Measurements from ENCODE around the gene RNF157.

Gene RNF157

GRCh38 chr17:76267051-76267576 is 26.8 kb upstream of the RNF157 start:
- H3K4me3 ChIP-seq: peak overlapping the region; percentile 84 to 97 (median 94)

GRCh38 chr17:76266244-76266938 is 26.1 kb upstream of the RNF157 start:
- peak overlapping the region; percentile 95 to 100 (median 99) for H3K9ac ChIP-seq

More at GRCh38 chr17:76267051-76267576, 26.8 kb upstream of the RNF157 start:
- H3K9me3 ChIP-seq (replicated peaks in 1 of 11): no peaks in the 10 kb centered on the region
- no peak for TF ChIP-seq Cebpa-rat (IDR thresholded peaks at IDR 0.05)
- peak overlapping the region; percentile 88 to 99 (median 98) for H3K27ac ChIP-seq
- H3K27me3 ChIP-seq: no peaks in the 10 kb centered on the region
- peaks cover 74 to 81% (median 78%) of the 10 kb centered on the region in 10 experiments for H3K4me1 ChIP-seq
- peaks cover 21 to 48% (median 36%) of the 10 kb centered on the region in 11 experiments; a peak in 21 of 22 replicates for H3K36me3 ChIP-seq
- H3K4me2 ChIP-seq: peak overlapping the region; percentile 91 to 100 (median 98)
- peaks cover 0 to 33% (median 11%) of the 10 kb centered on the region in 11 experiments; a peak in 12 of 22 replicates for H4K20me1 ChIP-seq
- peak overlapping the region; percentile 95 to 100 (median 99) for H3K9ac ChIP-seq

GRCh38 chr17:76265624-76266243 is 25.4 kb upstream of the RNF157 start:
- H3K4me1 ChIP-seq: peaks cover 74 to 81% (median 78%) of the 10 kb centered on the region in 10 experiments
- H3K27me3 ChIP-seq: no peaks in the 10 kb centered on the region
- peak overlapping the region; percentile 84 to 97 (median 94) for H3K4me3 ChIP-seq
- H3K36me3 ChIP-seq: peaks cover 15 to 39% (median 33%) of the 10 kb centered on the region in 11 experiments; a peak in 21 of 22 replicates
- no peaks in the 10 kb centered on the region for H3K9me3 ChIP-seq (replicated peaks in 1 of 11)
- H4K20me1 ChIP-seq: peaks cover 0 to 27% (median 11%) of the 10 kb centered on the region in 11 experiments; a peak in 12 of 22 replicates
- peak overlapping the region; percentile 95 to 100 (median 99) for H3K9ac ChIP-seq
- peak overlapping the region; percentile 88 to 99 (median 98) for H3K27ac ChIP-seq
- TF ChIP-seq Cebpa-rat (IDR thresholded peaks at IDR 0.05): no peak
- H3K4me2 ChIP-seq: peak overlapping the region; percentile 8 to 100 (median 98); a peak in 17 of 22 replicates

More at GRCh38 chr17:76266244-76266938, 26.1 kb upstream of the RNF157 start:
- Histone ChIP-seq H4K20me1 (peaks cover 0 to 32% (median 11%) of the 10 kb centered on the region in 11 experiments; a peak in 12 of 22 replicates), H3K4me3 (peak overlapping the region; percentile 84 to 97 (median 94)), H3K27ac (peak overlapping the region; percentile 88 to 99 (median 98)), H3K9me3 (replicated peaks in 1 of 11) (no peaks in the 10 kb centered on the region), H3K4me1 (peaks cover 74 to 81% (median 78%) of the 10 kb centered on the region in 10 experiments), H3K36me3 (peaks cover 21 to 45% (median 36%) of the 10 kb centered on the region in 11 experiments; a peak in 21 of 22 replicates), H3K4me2 (peak overlapping the region; percentile 91 to 100 (median 98)), H3K27me3 (no peaks in the 10 kb centered on the region)
- no peak for TF ChIP-seq Cebpa-rat (IDR thresholded peaks at IDR 0.05)

GRCh38 chr17:76264755-76265623 is 24.7 kb upstream of the RNF157 start, which contains the start of gene UBALD2:
UBALD2 (plus strand) TSS chr17:76265348; CDS start chr17:76265506, 158 bp downstream.
- H3K36me3 ChIP-seq: peaks cover 12 to 35% (median 28%) of the 10 kb centered on the region in 11 experiments; a peak in 21 of 22 replicates
- H3K4me2 ChIP-seq: peak within 1 kb of the TSS; percentile 91 to 100 (median 98)
- H3K27ac ChIP-seq: peak within 1 kb of the TSS; percentile 88 to 99 (median 98)
- no peaks in the 10 kb centered on the region for H3K9me3 ChIP-seq (replicated peaks in 1 of 11)
- H3K4me3 ChIP-seq: peak within 1 kb of the TSS; percentile 84 to 97 (median 94)
- peak within 1 kb of the TSS; percentile 95 to 100 (median 99) for H3K9ac ChIP-seq
- H4K20me1 ChIP-seq: peaks cover 0 to 24% (median 10%) of the 10 kb centered on the region in 11 experiments; a peak in 12 of 22 replicates
- no peaks in the 10 kb centered on the region for H3K27me3 ChIP-seq
- peaks cover 74 to 82% (median 79%) of the 10 kb centered on the region in 10 experiments for H3K4me1 ChIP-seq
- TF ChIP-seq Cebpa-rat (IDR thresholded peaks at IDR 0.05): peak in 8 of 11 experiments; percentile 23 to 95 (median 65); a peak in 9 of 22 replicates

- H3K36me3 ChIP-seq: peaks cover 6 to 29% (median 22%) of the 10 kb centered on the region in 11 experiments; a peak in 19 of 22 replicates
- H4K20me1 ChIP-seq: peaks cover 0 to 18% (median 4%) of the 10 kb centered on the region in 11 experiments; a peak in 11 of 22 replicates
- peak overlapping the region; percentile 73 to 94 (median 85) for H3K4me2 ChIP-seq
- TF ChIP-seq Cebpa-rat (IDR thresholded peaks at IDR 0.05): no peak
- no peaks in the 10 kb centered on the region for H3K27me3 ChIP-seq
- H3K9me3 ChIP-seq (replicated peaks in 1 of 11): no peaks in the 10 kb centered on the region
- H3K4me1 ChIP-seq: peaks cover 74 to 82% (median 79%) of the 10 kb centered on the region in 10 experiments
- H3K27ac ChIP-seq: peak overlapping the region; percentile 74 to 98 (median 92)
- peak overlapping the region; percentile 73 to 83 (median 78) for H3K9ac ChIP-seq
- H3K4me3 ChIP-seq: peak overlapping the region in 9 of 10 experiments; percentile 7 to 59 (median 36); a peak in 12 of 20 replicates
Measured at GRCh38 chr17:76264425-76264754, 24.1 kb upstream of the RNF157 start.

- H3K9me3 ChIP-seq (replicated peaks in 1 of 11): no peaks in the 10 kb centered on the region
- H3K27ac ChIP-seq: peak overlapping the region; percentile 74 to 98 (median 92)
- no peak for TF ChIP-seq Cebpa-rat (IDR thresholded peaks at IDR 0.05)
- H4K20me1 ChIP-seq: peaks cover 0 to 13% (median 0%) of the 10 kb centered on the region in 11 experiments; a peak in 6 of 22 replicates
- no peaks in the 10 kb centered on the region for H3K27me3 ChIP-seq
- peak overlapping the region; percentile 73 to 83 (median 78); a peak in 21 of 22 replicates for H3K9ac ChIP-seq
- H3K4me3 ChIP-seq: peak overlapping the region in 7 of 10 experiments; percentile 10 to 59 (median 36); a peak in 8 of 20 replicates
- H3K36me3 ChIP-seq: peaks cover 1 to 24% (median 17%) of the 10 kb centered on the region in 11 experiments; a peak in 18 of 22 replicates
- peaks cover 71 to 82% (median 79%) of the 10 kb centered on the region in 10 experiments for H3K4me1 ChIP-seq
- peak overlapping the region; percentile 73 to 94 (median 85) for H3K4me2 ChIP-seq
Measured at GRCh38 chr17:76263896-76264295, 23.6 kb upstream of the RNF157 start.

GRCh38 chr17:76262732-76263344 is 22.5 kb upstream of the RNF157 start:
- Histone ChIP-seq H3K4me1 (peaks cover 65 to 82% (median 80%) of the 10 kb centered on the region in 10 experiments), H3K27me3 (no peaks in the 10 kb centered on the region), H3K4me2 (peak overlapping the region; percentile 73 to 94 (median 85)), H3K9me3 (replicated peaks in 1 of 11) (peaks cover 0 to 1% (median 0%) of the 10 kb centered on the region in 11 experiments; a peak in 1 of 22 replicates), H4K20me1 (peaks cover 0 to 10% (median 0%) of the 10 kb centered on the region in 11 experiments; a peak in 4 of 22 replicates), H3K27ac (peak overlapping the region; percentile 74 to 98 (median 92); a peak in 21 of 22 replicates), H3K36me3 (peaks cover 0 to 17% (median 13%) of the 10 kb centered on the region in 11 experiments; a peak in 14 of 22 replicates), H3K4me3 (peak overlapping the region in 3 of 10 experiments; percentile 3 to 15 (median 4); a peak in 1 of 20 replicates), H3K9ac (peak overlapping the region; percentile 73 to 83 (median 78); a peak in 21 of 22 replicates)
- TF ChIP-seq Cebpa-rat (IDR thresholded peaks at IDR 0.05): no peak
